ENCODE data around the gene CATSPERB. TPM values are rescaled to one million over a fixed set of nuclear protein-coding genes. Genes with fewer than 3 reads are reported as not detected.

The CATSPERB gene
- total and polyA plus RNA-seq, 2 donors (not counting 3 experiments of a cell fraction or from before 2014, with no cell fraction given): not detected

GRCh38 chr14:91611528-91611927 is 120.4 kb downstream of the CATSPERB start:
- ChIA-PET CTCF (no interaction called here), POLR2A (no interaction called here)
- Histone ChIP-seq H3K36me3 (ENCODE audit: control insufficient read depth in 2 of 2, extremely low read depth in 1 of 2, insufficient read depth in 2 of 2, low read length in 2 of 2) (no peaks in the 10 kb centered on the region), H4K20me1 (replicated peaks; ENCODE audit: control insufficient read depth, extremely low read depth, insufficient read depth, low read length) (no peaks in the 10 kb centered on the region), H3K4me1 (ENCODE audit: control insufficient read depth, extremely low read depth, insufficient read depth, low read length) (no peaks in the 10 kb centered on the region), H3K4me3 (replicated peaks in 1 of 3; ENCODE audit: insufficient read depth in 1 of 3, low read depth in 1 of 3, low read length in 3 of 3) (no peak overlapping the region), H3K79me2 (ENCODE audit: control insufficient read depth, insufficient read depth, low read length) (no peaks in the 10 kb centered on the region), H3K4me2 (ENCODE audit: insufficient read depth, low read length) (no peak overlapping the region), H3K9me3 (replicated peaks; ENCODE audit: control insufficient read depth, insufficient read depth, low read length) (no peaks in the 10 kb centered on the region), H3K9me1 (replicated peaks; ENCODE audit: control insufficient read depth, extremely low read depth, insufficient read depth, low read length) (no peaks in the 10 kb centered on the region), H3K9ac (replicated peaks; ENCODE audit: extremely low read depth, insufficient read depth, low read length) (no peak overlapping the region), H3K27me3 (ENCODE audit: control insufficient read depth in 2 of 2, insufficient read depth in 2 of 2, low read length in 2 of 2) (no peaks in the 10 kb centered on the region), H2AFZ (ENCODE audit: low read depth, low read length) (no peak overlapping the region), H3K27ac (ENCODE audit: insufficient read depth, low read depth, low read length) (no peak overlapping the region)
- intact Hi-C loops (cut with micrococcal nuclease): no loop called here
- no peak for DNase-seq (ENCODE audit: low read depth, low spot score)
- BruUV-seq (replicated peaks): no TSS peak
- no peak for FAIRE-seq
- TF ChIP-seq EZH2 (IDR thresholded peaks at IDR 0.05; ENCODE audit: borderline replicate concordance, low read depth, low read length, severe bottlenecking) (no peak), GATA2 (IDR thresholded peaks at IDR 0.05; ENCODE audit: insufficient read depth, insufficient read length, low read depth, low read length) (no peak), MAX (IDR thresholded peaks at IDR 0.05; ENCODE audit: insufficient read depth, insufficient read length) (no peak), POLR2AphosphoS5 (IDR thresholded peaks at IDR 0.05; ENCODE audit: insufficient read depth, low read depth, low read length) (no peak), JUN (IDR thresholded peaks at IDR 0.05; ENCODE audit: borderline replicate concordance, insufficient read depth, insufficient read length, low read depth) (no peak), MYC (IDR thresholded peaks at IDR 0.05; ENCODE audit: low read depth, low read length) (no peak), CTCF (IDR thresholded peaks at IDR 0.05; ENCODE audit: extremely low read depth in 1 of 2, insufficient read depth in 1 of 2, low read depth in 1 of 2, low read length in 2 of 2) (no peak), FOS (IDR thresholded peaks at IDR 0.05; ENCODE audit: borderline replicate concordance, insufficient read depth, low read length) (no peak), POLR2A (IDR thresholded peaks at IDR 0.05; ENCODE audit: low read depth, low read length) (no peak)
- dilution Hi-C loops (cut with MboI; ENCODE audit: extremely low pct_ligation_motif_present, low sequenced_read_pairs): no loop called here

Data from endothelial cell of umbilical vein (primary cell).